ENCODE results near the gene EML5.

The EML5 gene

DNA sequence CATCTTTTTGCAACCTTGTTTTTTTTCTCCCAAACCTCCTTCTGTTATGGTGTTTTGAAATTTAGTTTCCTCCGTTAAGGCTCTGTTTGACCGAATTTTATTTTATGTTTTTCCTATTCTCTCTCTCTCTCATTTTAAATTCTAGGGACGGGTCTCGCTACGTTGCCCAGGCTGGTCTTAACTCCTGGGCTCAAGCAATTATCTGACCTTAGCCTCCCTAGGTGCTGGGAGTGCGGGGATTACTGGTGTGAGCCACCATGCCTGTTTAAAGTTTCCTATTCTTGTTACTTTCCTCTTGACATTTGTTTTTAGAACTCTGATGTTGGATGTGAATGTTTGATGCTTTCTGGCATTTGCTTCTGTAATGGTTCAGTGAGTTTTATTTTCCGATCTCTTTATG lies 228.9 kb downstream of the EML5 start:
- H3K9me3 ChIP-seq (ENCODE audit: control extremely low read depth in 1 of 5, control insufficient read depth in 4 of 5, insufficient read depth in 2 of 5, low read depth in 1 of 5, low read length in 4 of 5), result peaks cover 0 to 3% (median 0%) of the 10 kb centered on the region in 5 experiments
- H3K4me1 ChIP-seq (ENCODE audit: control extremely low read depth in 1 of 4, control insufficient read depth in 4 of 4, insufficient read depth in 4 of 4, low read length in 3 of 4), result peaks cover 5 to 13% (median 8%) of the 10 kb centered on the region in 4 experiments
- no peak for DNase-seq
- 60% methylated on average over 5 of the region's 7 CpGs for WGBS (ENCODE audit: insufficient coverage)
- peaks cover 10 to 16% (median 11%) of the 10 kb centered on the region in 4 experiments for H3K36me3 ChIP-seq (ENCODE audit: control insufficient read depth in 4 of 4, insufficient read depth in 4 of 4, low read length in 3 of 4)
- CTCF ChIA-PET, result interaction anchor here (0.6 to 1.5 kb wide), 2 partner anchors 15 to 23 kb away, joined by 3 to 5 read pairs; no protein-coding TSS in a partner anchor
- H3K27ac ChIP-seq (ENCODE audit: insufficient read depth in 1 of 2, low read depth in 1 of 2, low read length in 2 of 2, poor library complexity in 1 of 2, severe bottlenecking in 2 of 2), result peak overlapping the region in 1 of 2 experiments; percentile 76
- H3K27me3 ChIP-seq (replicated peaks in 2 of 5; ENCODE audit: control insufficient read depth in 4 of 5, insufficient read depth in 5 of 5, low read length in 4 of 5), result peaks cover 2 to 21% (median 6%) of the 10 kb centered on the region in 5 experiments
- H3K4me3 ChIP-seq (ENCODE audit: control insufficient read depth in 1 of 7, extremely low read depth in 1 of 7, insufficient read depth in 4 of 7, low read depth in 2 of 7, low read length in 6 of 7), result peak overlapping the region in 6 of 7 experiments; percentile 55 to 96 (median 89)
- POLR2A ChIA-PET, result no interaction called here

DNA sequence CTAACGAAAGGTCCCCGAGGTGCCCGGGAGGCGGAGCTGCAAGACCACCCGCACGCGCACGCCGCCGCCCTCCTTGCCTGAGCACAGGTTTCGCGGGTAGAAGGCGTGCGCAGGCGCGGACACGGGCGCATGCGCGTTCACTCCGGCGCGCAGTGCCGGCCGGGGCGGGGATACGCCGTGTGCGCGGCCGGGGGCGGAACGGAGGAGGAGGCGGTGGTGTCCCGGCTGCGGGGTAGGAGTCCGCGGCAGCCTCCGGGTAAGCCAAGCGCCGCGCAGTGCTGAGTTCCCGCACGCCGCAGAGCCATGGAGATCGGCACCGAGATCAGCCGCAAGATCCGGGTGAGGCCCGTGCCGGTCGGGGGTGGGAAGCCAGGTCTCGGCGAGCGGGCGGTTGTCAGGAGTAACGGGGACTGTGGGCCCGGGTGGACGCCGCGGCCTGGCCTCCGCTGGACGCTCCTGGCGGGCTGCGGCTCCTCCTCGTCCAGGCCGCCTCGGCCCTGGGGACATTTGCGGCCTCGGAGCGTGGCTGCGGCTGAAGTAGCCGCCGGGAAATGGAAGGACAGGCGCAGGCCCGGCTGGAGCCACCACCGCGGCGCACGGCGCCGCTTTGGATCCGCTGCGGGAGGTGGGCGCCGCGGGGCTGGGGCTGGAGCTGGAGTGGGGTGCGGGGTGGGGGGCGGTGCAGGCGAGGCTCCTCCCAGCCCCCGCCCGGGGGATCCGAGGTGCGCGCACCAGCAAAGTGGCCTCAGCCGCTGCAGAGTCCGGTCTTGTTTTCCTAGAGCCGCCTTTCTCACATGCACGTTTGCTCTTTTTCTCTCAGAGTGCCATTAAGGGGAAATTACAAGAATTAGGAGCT lies 229.7 kb downstream of the EML5 start, which contains the start of gene ZC3H14:
TSS of gene ZC3H14 (plus strand) at position 207 of the 856 bp plus-strand sequence. CDS start at position 304, 97 bp downstream.
- H3K4me3 ChIP-seq (ENCODE audit: control insufficient read depth in 1 of 7, extremely low read depth in 1 of 7, insufficient read depth in 4 of 7, low read depth in 2 of 7, low read length in 6 of 7), result peak within 1 kb of the TSS; percentile 55 to 96 (median 87)
- H3K4me1 ChIP-seq (ENCODE audit: control extremely low read depth in 1 of 4, control insufficient read depth in 4 of 4, insufficient read depth in 4 of 4, low read length in 3 of 4), result peaks cover 5 to 13% (median 8%) of the 10 kb centered on the region in 4 experiments
- DNase-seq, result peak; percentile 90 to 93 (median 93)
- peak within 1 kb of the TSS; percentile 58 to 76 for H3K27ac ChIP-seq (ENCODE audit: insufficient read depth in 1 of 2, low read depth in 1 of 2, low read length in 2 of 2, poor library complexity in 1 of 2, severe bottlenecking in 2 of 2)
- H3K36me3 ChIP-seq (ENCODE audit: control insufficient read depth in 4 of 4, insufficient read depth in 4 of 4, low read length in 3 of 4), result peaks cover 3 to 8% (median 4%) of the 10 kb centered on the region in 4 experiments
- POLR2A ChIA-PET, result no interaction called here
- 0% methylated on average over 73 of the region's 99 CpGs for WGBS (ENCODE audit: insufficient coverage)
- H3K27me3 ChIP-seq (replicated peaks in 2 of 5; ENCODE audit: control insufficient read depth in 4 of 5, insufficient read depth in 5 of 5, low read length in 4 of 5), result peaks cover 2 to 24% (median 6%) of the 10 kb centered on the region in 5 experiments
- peaks cover 0 to 3% (median 0%) of the 10 kb centered on the region in 5 experiments for H3K9me3 ChIP-seq (ENCODE audit: control extremely low read depth in 1 of 5, control insufficient read depth in 4 of 5, insufficient read depth in 2 of 5, low read depth in 1 of 5, low read length in 4 of 5)
- CTCF ChIA-PET, result interaction anchor here (0.6 to 1.5 kb wide), 3 partner anchors 15 to 449 kb away, joined by 3 to 5 read pairs (median 3); no protein-coding TSS in a partner anchor

GRCh38 chr14:88562532-88562830 lies 230.3 kb downstream of the EML5 start:
- peaks cover 5 to 17% (median 12%) of the 10 kb centered on the region in 4 experiments for H3K4me1 ChIP-seq (ENCODE audit: control extremely low read depth in 1 of 4, control insufficient read depth in 4 of 4, insufficient read depth in 4 of 4, low read length in 3 of 4)
- 35% methylated on average over 5 of the region's 5 CpGs for WGBS (ENCODE audit: insufficient coverage)
- DNase-seq, result no peak
- no peak overlapping the region for H3K27ac ChIP-seq (ENCODE audit: insufficient read depth in 1 of 2, low read depth in 1 of 2, low read length in 2 of 2, poor library complexity in 1 of 2, severe bottlenecking in 2 of 2)
- ChIA-PET CTCF (interaction anchor here (1.3 to 1.5 kb wide), 2 partner anchors 14 to 450 kb away, joined by 3 read pairs; no protein-coding TSS in a partner anchor), POLR2A (no interaction called here)
- H3K9me3 ChIP-seq (ENCODE audit: control extremely low read depth in 1 of 5, control insufficient read depth in 4 of 5, insufficient read depth in 2 of 5, low read depth in 1 of 5, low read length in 4 of 5), result no peaks in the 10 kb centered on the region
- peaks cover 0 to 2% (median 0%) of the 10 kb centered on the region in 4 experiments for H3K36me3 ChIP-seq (ENCODE audit: control insufficient read depth in 4 of 4, insufficient read depth in 4 of 4, low read length in 3 of 4)
- H3K4me3 ChIP-seq (ENCODE audit: control insufficient read depth in 1 of 7, extremely low read depth in 1 of 7, insufficient read depth in 4 of 7, low read depth in 2 of 7, low read length in 6 of 7), result peak overlapping the region in 6 of 7 experiments; percentile 84 to 96 (median 89)
- peaks cover 2 to 24% (median 6%) of the 10 kb centered on the region in 5 experiments for H3K27me3 ChIP-seq (replicated peaks in 2 of 5; ENCODE audit: control insufficient read depth in 4 of 5, insufficient read depth in 5 of 5, low read length in 4 of 5)
